Activated CD8-positive, alpha-beta T cell treated with anti-CD3 and anti-CD28 coated beads for 36 hours (primary cell): ENCODE measurements around the gene FARP1. TPM values are rescaled to one million over a fixed set of nuclear protein-coding genes. Genes with fewer than 3 reads are reported as not detected.

ENCODE experiments used
- ATAC-seq: fragments of 200-7000 bp; cut with Tn5 transposase; one replicate; pipeline ENCODE4 v1.10.0; 2021; ENCODE audit warnings: mild to moderate bottlenecking, moderate library complexity
- CTCF ChIA-PET: fragments of 350-600 bp; sonication (Branson Sonifier 250); formaldehyde crosslinking; loops from one replicate; lab custom pipeline; 2021; ENCODE audit warnings: antibody characterized with exemption; lab: Charles Lee
- POLR2A ChIA-PET: fragments of 350-600 bp; sonication (Branson Sonifier 250); formaldehyde crosslinking; loops from one replicate; lab custom pipeline; 2021; ENCODE audit warnings: antibody characterized with exemption; lab: Charles Lee
- DNase-seq: peaks from one replicate; pipeline ENCODE4 v3.0.0-alpha.2; 2020
- H3K27ac Mint-ChIP-seq: one replicate; pipeline ENCODE4 v1.8.0; 2021; ENCODE audit warnings: mild to moderate bottlenecking, mixed read lengths
- H3K27me3 Mint-ChIP-seq: one replicate; pipeline ENCODE4 v1.8.0; 2021; ENCODE audit warnings: mixed read lengths
- H3K36me3 Mint-ChIP-seq: one replicate; pipeline ENCODE4 v1.8.0; 2021; ENCODE audit warnings: low read depth, mixed read lengths
- H3K4me1 Mint-ChIP-seq: one replicate; pipeline ENCODE4 v1.8.0; 2021; ENCODE audit warnings: low read depth, mixed read lengths
- H3K4me3 Mint-ChIP-seq: one replicate; pipeline ENCODE4 v1.8.0; 2021; ENCODE audit warnings: mild to moderate bottlenecking, moderate library complexity, mixed read lengths
- H3K9me3 Mint-ChIP-seq: one replicate; pipeline ENCODE4 v1.8.0; 2021; ENCODE audit warnings: mixed read lengths
- CTCF ChIP-seq: fragments of 200-600 bp; IDR thresholded peaks from one replicate; pipeline ENCODE4 v1.8.0; 2022; ENCODE audit warnings: antibody characterized with exemption, mild to moderate bottlenecking
- intact Hi-C: fragments of 100-400 bp; cut with micrococcal nuclease; formaldehyde crosslinking; loops from one replicate; pipeline ENCODE4 v1.10.0; 2022
- total RNA-seq, 2 experiments: library from RNA; stranded (reverse); gene quantifications; one replicate each; pipeline ENCODE4 v1.2.3, GENCODE V29; 2021

The FARP1 gene
- total RNA-seq, 2 experiments from 2014 or later, result 0.27 to 0.43 TPM

- Mint-ChIP-seq H3K36me3 (no peaks in the 10 kb centered on the region), H3K27me3 (peaks cover 3% of the 10 kb centered on the region), H3K9me3 (no peaks in the 10 kb centered on the region), H3K4me1 (no peaks in the 10 kb centered on the region), H3K27ac (no peak overlapping the region), H3K4me3 (no peak overlapping the region)
- POLR2A ChIA-PET, result no interaction called here
- intact Hi-C loops, result no loop called here
- no peak for ATAC-seq
- CTCF ChIA-PET, result interaction anchor here (1.2 kb wide), 1 partner anchor 12 kb away, joined by 3 read pairs; no protein-coding TSS in a partner anchor
- no peak for DNase-seq
- TF ChIP-seq CTCF, result no peak
Observed at GRCh38 chr13:98239162-98240076, 96.5 kb downstream of the FARP1 start.

GRCh38 chr13:98240135-98240534 is 97.2 kb downstream of the FARP1 start:
- no peaks in the 10 kb centered on the region for H3K36me3 Mint-ChIP-seq
- intact Hi-C loops, result no loop called here
- no peaks in the 10 kb centered on the region for H3K9me3 Mint-ChIP-seq
- H3K27me3 Mint-ChIP-seq, result peaks cover 3% of the 10 kb centered on the region
- ChIA-PET CTCF (interaction anchor here (1.2 kb wide), 1 partner anchor 12 kb away, joined by 3 read pairs; no protein-coding TSS in a partner anchor), POLR2A (no interaction called here)
- H3K27ac Mint-ChIP-seq, result no peak overlapping the region
- H3K4me3 Mint-ChIP-seq, result no peak overlapping the region
- no peak for TF ChIP-seq CTCF
- ATAC-seq, result no peak
- H3K4me1 Mint-ChIP-seq, result no peaks in the 10 kb centered on the region
- DNase-seq, result no peak

GRCh38 chr13:98240974-98241373 is 98.1 kb downstream of the FARP1 start:
- H3K4me3 Mint-ChIP-seq, result no peak overlapping the region

GRCh38 chr13:98241976-98242375 is 99.1 kb downstream of the FARP1 start:
- Mint-ChIP-seq H3K27ac (no peak overlapping the region), H3K27me3 (peaks cover 4% of the 10 kb centered on the region), H3K36me3 (no peaks in the 10 kb centered on the region), H3K4me1 (no peaks in the 10 kb centered on the region), H3K9me3 (no peaks in the 10 kb centered on the region), H3K4me3 (no peak overlapping the region)
- ATAC-seq, result no peak
- ChIA-PET CTCF (no interaction called here), POLR2A (no interaction called here)
- DNase-seq, result no peak
- intact Hi-C loops, result no loop called here
- TF ChIP-seq CTCF, result no peak

More at GRCh38 chr13:98240974-98241373, 98.1 kb downstream of the FARP1 start:
- no peaks in the 10 kb centered on the region for H3K4me1 Mint-ChIP-seq
- no peaks in the 10 kb centered on the region for H3K9me3 Mint-ChIP-seq
- intact Hi-C loops, result no loop called here
- H3K27ac Mint-ChIP-seq, result no peak overlapping the region
- no peaks in the 10 kb centered on the region for H3K36me3 Mint-ChIP-seq
- POLR2A ChIA-PET, result no interaction called here
- CTCF ChIA-PET, result no interaction called here
- TF ChIP-seq CTCF, result no peak
- peaks cover 2% of the 10 kb centered on the region for H3K27me3 Mint-ChIP-seq
- DNase-seq (no peak), ATAC-seq (no peak)

- intact Hi-C loops, result no loop called here
- DNase-seq (no peak), ATAC-seq (no peak)
- Mint-ChIP-seq H3K36me3 (no peaks in the 10 kb centered on the region), H3K9me3 (no peaks in the 10 kb centered on the region), H3K27ac (no peak overlapping the region), H3K4me3 (no peak overlapping the region), H3K27me3 (peaks cover 4% of the 10 kb centered on the region), H3K4me1 (no peaks in the 10 kb centered on the region)
- CTCF ChIA-PET, result no interaction called here
- no peak for TF ChIP-seq CTCF
- POLR2A ChIA-PET, result no interaction called here
Observed at GRCh38 chr13:98242403-98242802, 99.5 kb downstream of the FARP1 start.
